ENCODE results near the gene WFDC9. TPM values are rescaled to one million over a fixed set of nuclear protein-coding genes. Genes with fewer than 3 reads are reported as not detected.
"Not testable (repeated sequence)": the region's sequence is repeated elsewhere in the genome, so short reads cannot be mapped to it uniquely, and the experiment has no call there.

WFDC9 gene
- total RNA-seq, 2 experiments from 2014 or later: not detected

DNA sequence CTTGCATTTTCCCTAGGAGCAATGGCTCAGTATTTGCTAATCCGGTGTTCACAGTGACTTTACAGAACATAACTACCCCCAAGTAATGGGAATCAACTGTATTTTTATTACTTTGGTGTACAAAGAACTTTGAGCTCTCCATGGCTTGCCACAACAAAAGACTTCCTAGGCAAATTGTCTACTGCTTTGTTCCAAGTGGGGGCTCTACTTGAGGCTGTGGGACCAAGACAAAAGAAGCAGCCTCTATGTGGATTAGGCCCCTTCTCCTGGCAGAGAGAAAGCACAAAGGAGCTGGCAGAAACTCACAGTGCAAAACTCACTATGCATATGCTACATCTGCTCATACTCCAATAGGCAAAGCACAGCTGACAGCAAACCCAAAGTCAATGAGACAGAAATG is 52.9 kb downstream of the WFDC9 start:
- H3K4me3 ChIP-seq (ENCODE audit: low read length): no peak overlapping the region
- Mint-ChIP-seq H3K27ac (no peak overlapping the region), H3K4me1 (ENCODE audit: low read depth) (no peaks in the 10 kb centered on the region), H3K27me3 (peaks cover 25% of the 10 kb centered on the region), H3K4me3 (no peak overlapping the region), H3K9me3 (no peaks in the 10 kb centered on the region), H3K36me3 (ENCODE audit: low read depth) (no peaks in the 10 kb centered on the region)
- no peaks in the 10 kb centered on the region for H3K9me3 ChIP-seq (ENCODE audit: control insufficient read depth in 1 of 2, insufficient read depth in 1 of 2, low read length in 2 of 2)
- no peaks in the 10 kb centered on the region for H3K36me3 ChIP-seq (ENCODE audit: insufficient read depth, low read length)
- H3K27ac ChIP-seq (ENCODE audit: low read depth in 1 of 2, low read length in 2 of 2): no peak overlapping the region
- DNase-seq: no peak
- CTCF ChIA-PET: no interaction called here
- no peaks in the 10 kb centered on the region for H3K4me1 ChIP-seq (ENCODE audit: insufficient read depth, low read length)
- POLR2A ChIA-PET: no interaction called here
- intact Hi-C loops (cut with DNase I, micrococcal nuclease): no loop called here
- TF ChIP-seq, protein P1, sequence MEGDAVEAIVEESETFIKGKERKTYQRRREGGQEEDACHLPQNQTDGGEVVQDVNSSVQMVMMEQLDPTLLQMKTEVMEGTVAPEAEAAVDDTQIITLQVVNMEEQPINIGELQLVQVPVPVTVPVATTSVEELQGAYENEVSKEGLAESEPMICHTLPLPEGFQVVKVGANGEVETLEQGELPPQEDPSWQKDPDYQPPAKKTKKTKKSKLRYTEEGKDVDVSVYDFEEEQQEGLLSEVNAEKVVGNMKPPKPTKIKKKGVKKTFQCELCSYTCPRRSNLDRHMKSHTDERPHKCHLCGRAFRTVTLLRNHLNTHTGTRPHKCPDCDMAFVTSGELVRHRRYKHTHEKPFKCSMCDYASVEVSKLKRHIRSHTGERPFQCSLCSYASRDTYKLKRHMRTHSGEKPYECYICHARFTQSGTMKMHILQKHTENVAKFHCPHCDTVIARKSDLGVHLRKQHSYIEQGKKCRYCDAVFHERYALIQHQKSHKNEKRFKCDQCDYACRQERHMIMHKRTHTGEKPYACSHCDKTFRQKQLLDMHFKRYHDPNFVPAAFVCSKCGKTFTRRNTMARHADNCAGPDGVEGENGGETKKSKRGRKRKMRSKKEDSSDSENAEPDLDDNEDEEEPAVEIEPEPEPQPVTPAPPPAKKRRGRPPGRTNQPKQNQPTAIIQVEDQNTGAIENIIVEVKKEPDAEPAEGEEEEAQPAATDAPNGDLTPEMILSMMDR (IDR thresholded peaks at IDR 0.05): no peak
- no peak for ATAC-seq (ENCODE audit: poor library complexity)
- peaks cover 3 to 9% of the 10 kb centered on the region in 2 experiments for H3K27me3 ChIP-seq (ENCODE audit: control insufficient read depth in 1 of 2, insufficient read depth in 2 of 2, low read length in 2 of 2)

- H3K9me3 ChIP-seq (ENCODE audit: control insufficient read depth in 1 of 2, insufficient read depth in 1 of 2, low read length in 2 of 2): no peaks in the 10 kb centered on the region
- Mint-ChIP-seq H3K36me3 (ENCODE audit: low read depth) (no peaks in the 10 kb centered on the region), H3K9me3 (no peaks in the 10 kb centered on the region), H3K27me3 (peaks cover 28% of the 10 kb centered on the region), H3K27ac (no peak overlapping the region), H3K4me1 (ENCODE audit: low read depth) (no peaks in the 10 kb centered on the region), H3K4me3 (no peak overlapping the region)
- no peak overlapping the region for H3K27ac ChIP-seq (ENCODE audit: low read depth in 1 of 2, low read length in 2 of 2)
- no peaks in the 10 kb centered on the region for H3K36me3 ChIP-seq (ENCODE audit: insufficient read depth, low read length)
- no peak overlapping the region for H3K4me3 ChIP-seq (ENCODE audit: low read length)
- DNase-seq (no peak), ATAC-seq (ENCODE audit: poor library complexity) (no peak)
- intact Hi-C loops (cut with DNase I, micrococcal nuclease): no loop called here
- POLR2A ChIA-PET: no interaction called here
- peaks cover 3 to 5% of the 10 kb centered on the region in 2 experiments for H3K27me3 ChIP-seq (ENCODE audit: control insufficient read depth in 1 of 2, insufficient read depth in 2 of 2, low read length in 2 of 2)
- CTCF ChIA-PET: no interaction called here
- TF ChIP-seq, protein P1 (IDR thresholded peaks at IDR 0.05): no peak
- no peaks in the 10 kb centered on the region for H3K4me1 ChIP-seq (ENCODE audit: insufficient read depth, low read length)
Observed at GRCh38 chr20:45576995-45577394, 54.1 kb downstream of the WFDC9 start.

DNA sequence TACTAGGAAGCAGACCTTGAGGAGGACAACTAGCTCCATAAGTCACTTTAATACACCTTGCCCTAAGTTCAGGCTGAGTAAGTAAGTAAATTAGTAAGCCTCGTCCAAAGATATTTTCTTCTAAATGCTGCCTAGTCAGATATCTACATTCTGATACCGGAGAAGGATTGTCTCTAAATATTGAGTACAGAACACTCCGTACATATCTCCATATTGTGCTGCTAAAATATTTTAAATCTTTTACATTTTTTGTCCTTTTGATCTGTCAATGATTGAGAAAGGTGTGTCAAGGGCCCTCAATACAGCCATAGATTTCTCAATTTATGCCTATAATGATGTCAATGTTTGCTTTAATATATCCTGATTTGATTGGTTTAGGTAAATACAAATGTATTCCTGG is 55.2 kb downstream of the WFDC9 start:
- no peak overlapping the region for H3K4me3 Mint-ChIP-seq
- ATAC-seq (ENCODE audit: poor library complexity): no peak
- no peaks in the 10 kb centered on the region for H3K36me3 Mint-ChIP-seq (ENCODE audit: low read depth)
- ChIA-PET POLR2A (no interaction called here), CTCF (no interaction called here)
- H3K4me1 Mint-ChIP-seq (ENCODE audit: low read depth): no peaks in the 10 kb centered on the region
- intact Hi-C loops (cut with DNase I, micrococcal nuclease): no loop called here
- Histone ChIP-seq H3K27ac (ENCODE audit: low read depth in 1 of 2, low read length in 2 of 2) (no peak overlapping the region), H3K4me1 (ENCODE audit: insufficient read depth, low read length) (no peaks in the 10 kb centered on the region), H3K27me3 (ENCODE audit: control insufficient read depth in 1 of 2, insufficient read depth in 2 of 2, low read length in 2 of 2) (peaks cover 0 to 10% of the 10 kb centered on the region in 2 experiments), H3K36me3 (ENCODE audit: insufficient read depth, low read length) (no peaks in the 10 kb centered on the region), H3K9me3 (ENCODE audit: control insufficient read depth in 1 of 2, insufficient read depth in 1 of 2, low read length in 2 of 2) (no peaks in the 10 kb centered on the region), H3K4me3 (ENCODE audit: low read length) (no peak overlapping the region)
- no peaks in the 10 kb centered on the region for H3K9me3 Mint-ChIP-seq
- peaks cover 34% of the 10 kb centered on the region for H3K27me3 Mint-ChIP-seq
- DNase-seq: no peak
- H3K27ac Mint-ChIP-seq: no peak overlapping the region
- TF ChIP-seq, protein P1 (IDR thresholded peaks at IDR 0.05): no peak

DNA sequence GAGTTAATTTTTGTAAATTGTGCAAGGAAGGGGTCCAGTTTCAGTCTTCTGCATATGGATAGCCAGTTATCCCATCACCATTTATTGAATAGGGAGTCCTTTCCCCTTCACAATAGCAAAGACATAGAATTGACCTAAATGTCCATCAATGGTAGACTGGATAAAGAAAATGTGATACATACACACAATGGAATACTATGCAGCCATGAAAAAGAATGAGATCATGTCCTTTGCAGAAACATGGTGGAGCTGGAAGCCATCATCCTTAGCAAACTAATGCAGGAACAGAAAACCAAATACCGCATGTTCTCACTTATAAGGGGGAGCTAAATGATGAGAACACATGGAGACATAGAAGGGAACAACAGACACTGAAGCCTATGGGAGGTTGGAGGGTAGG is 61.4 kb downstream of the WFDC9 start:
- CTCF ChIA-PET; H3K27ac ChIP-seq (ENCODE audit: low read depth in 1 of 2, low read length in 2 of 2); H3K9me3 ChIP-seq (ENCODE audit: control insufficient read depth in 1 of 2, insufficient read depth in 1 of 2, low read length in 2 of 2); H3K36me3 ChIP-seq (ENCODE audit: insufficient read depth, low read length); H3K9me3 Mint-ChIP-seq; H3K27ac Mint-ChIP-seq; H3K4me1 Mint-ChIP-seq (ENCODE audit: low read depth); H3K36me3 Mint-ChIP-seq (ENCODE audit: low read depth); H3K4me3 ChIP-seq (ENCODE audit: low read length); DNase-seq; ATAC-seq (ENCODE audit: poor library complexity); POLR2A ChIA-PET; H3K4me1 ChIP-seq (ENCODE audit: insufficient read depth, low read length); H3K27me3 ChIP-seq (ENCODE audit: control insufficient read depth in 1 of 2, insufficient read depth in 2 of 2, low read length in 2 of 2); H3K4me3 Mint-ChIP-seq: not testable (repeated sequence)
- H3K27me3 Mint-ChIP-seq: peaks cover 20% of the 10 kb centered on the region
- intact Hi-C loops (cut with DNase I, micrococcal nuclease): loop anchor here in 1 of 2 experiments (5.0 kb wide), 1 partner anchor 847 kb away; no protein-coding TSS in a partner anchor

Data from CD4-positive, alpha-beta T cell (primary cell).